A204.1 (cell line): ENCODE results near the gene GPATCH3.
"Not testable (repeated sequence)": the region's sequence is repeated elsewhere in the genome, so short reads cannot be mapped to it uniquely, and the experiment has no call there.

Experiments used
- FAIRE-seq: peaks from 2 replicates; lab custom pipeline; 2012; peaks lifted over from hg19 to GRCh38; lab: Jason Lieb, UNC

Gene GPATCH3

GRCh38 chr1:26863685-26864077 is 36.6 kb downstream of the GPATCH3 start:
- no peak for FAIRE-seq

- FAIRE-seq: peak; percentile 83
These were observed 37.2 kb downstream of the GPATCH3 start, which contains the start of gene SFN for GRCh38 chr1:26862781-26863684. SFN (plus strand) TSS chr1:26863149; CDS start chr1:26863213, 64 bp downstream.

DNA sequence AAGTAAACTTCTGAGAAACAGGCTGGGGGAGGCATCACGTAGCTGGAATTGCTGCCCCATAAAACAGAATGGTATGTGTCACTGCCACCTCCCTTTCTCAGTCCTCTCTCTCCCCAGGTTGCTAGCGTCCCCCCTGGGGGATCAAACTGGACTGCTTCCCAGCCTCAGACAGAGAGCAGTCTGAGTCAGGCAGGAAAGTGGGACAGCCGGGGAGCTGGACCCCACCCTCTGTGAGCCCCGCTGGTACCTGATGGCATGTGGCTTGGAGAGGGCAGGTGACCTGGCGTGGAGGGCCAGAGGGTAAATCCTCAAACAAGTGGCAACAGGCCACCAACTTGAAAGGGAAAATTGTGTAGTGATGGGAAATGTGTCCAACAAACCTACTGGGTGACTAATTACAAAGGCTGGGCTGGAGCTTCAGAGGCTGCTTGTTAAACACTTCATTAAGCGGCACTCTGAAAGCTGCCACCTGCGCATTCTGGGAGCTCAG is 38.3 kb downstream of the GPATCH3 start:
- no peak for FAIRE-seq

DNA sequence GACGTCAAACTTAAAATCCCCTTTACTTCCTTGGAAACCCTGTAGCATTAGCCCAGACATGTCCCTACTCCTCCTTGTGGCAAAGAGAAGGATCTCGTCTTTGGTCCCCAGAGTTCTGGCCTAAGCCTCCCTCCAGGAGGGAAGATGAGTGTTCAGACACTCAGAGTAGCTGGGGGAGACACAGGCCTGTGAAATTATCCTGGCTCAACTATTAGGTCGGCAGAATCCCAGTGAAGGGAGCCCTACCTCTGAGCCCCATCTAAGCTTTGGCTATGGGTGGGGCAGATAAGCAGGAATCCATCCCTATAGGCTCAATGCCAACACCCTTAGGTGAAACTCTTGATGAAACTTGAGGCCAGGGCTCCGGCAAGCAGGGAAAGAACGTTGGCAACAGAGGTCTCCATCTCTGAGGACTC is 39.0 kb downstream of the GPATCH3 start:
- FAIRE-seq: peak; percentile 91

- no peak for FAIRE-seq
These were observed 41.2 kb downstream of the GPATCH3 start for GRCh38 chr1:26858891-26859640.

DNA sequence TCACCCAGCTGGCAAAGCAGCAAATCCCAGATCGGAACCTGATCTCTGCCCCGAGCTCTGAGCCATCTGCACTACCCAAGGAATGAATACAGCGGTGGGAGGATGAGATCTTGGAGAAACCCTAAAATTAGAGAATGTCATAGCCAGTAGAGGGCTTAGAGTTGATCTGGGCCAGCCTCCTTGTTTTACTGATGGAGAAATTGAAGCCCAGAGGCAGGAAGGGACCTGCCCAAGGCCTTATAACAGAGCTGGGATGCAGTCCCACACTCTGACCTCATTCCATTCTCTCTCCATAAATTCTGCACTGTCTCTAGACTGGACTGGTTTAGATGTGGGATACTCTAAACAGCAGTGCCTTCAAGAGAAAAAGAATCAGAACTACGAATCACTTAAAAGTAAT is 42.1 kb downstream of the GPATCH3 start:
- FAIRE-seq: no peak

GRCh38 chr1:26857473-26858060 is 42.7 kb downstream of the GPATCH3 start:
- no peak for FAIRE-seq

DNA sequence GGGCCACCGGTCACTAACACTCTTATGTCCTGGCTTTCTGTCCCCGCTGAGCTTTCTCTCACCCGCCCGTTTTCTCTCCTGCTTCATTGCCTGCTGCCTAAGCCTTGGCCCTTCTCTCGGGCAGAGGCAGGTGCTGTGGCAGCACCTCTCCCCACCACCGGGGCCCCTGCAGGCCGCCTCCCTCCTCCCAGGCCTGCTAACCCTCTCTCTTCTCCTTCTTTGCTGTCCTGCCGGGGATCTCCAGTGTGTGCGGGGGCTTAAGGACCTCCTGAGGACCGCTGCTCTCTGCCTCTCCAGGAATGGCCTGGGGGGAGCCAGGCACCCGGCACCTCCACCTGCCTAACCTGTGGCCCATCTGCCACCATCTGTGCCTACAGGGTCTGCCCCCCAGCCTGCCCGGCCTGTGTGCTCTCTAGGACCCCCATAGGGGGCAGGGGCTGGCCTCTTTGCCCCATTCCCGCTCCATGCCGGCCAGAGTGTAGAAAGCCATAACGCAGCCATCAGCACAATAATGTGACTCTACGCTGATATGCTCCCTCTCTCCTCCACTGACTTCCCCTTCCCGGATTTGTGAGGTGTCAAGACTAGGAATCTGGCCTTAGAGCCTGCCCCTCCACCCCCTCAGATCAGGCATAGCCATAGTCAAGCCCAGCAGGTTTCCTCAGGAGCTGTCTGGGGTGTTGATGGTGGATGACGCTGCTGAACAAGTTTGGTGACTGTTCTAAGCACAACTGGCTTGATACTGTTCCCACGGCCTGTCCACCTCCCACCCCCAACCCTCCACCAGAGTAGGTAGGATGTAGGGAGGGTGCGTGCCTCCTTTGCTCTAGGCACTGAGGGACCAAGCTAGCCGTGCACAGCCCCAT is 43.4 kb downstream of the GPATCH3 start:
- FAIRE-seq: no peak

DNA sequence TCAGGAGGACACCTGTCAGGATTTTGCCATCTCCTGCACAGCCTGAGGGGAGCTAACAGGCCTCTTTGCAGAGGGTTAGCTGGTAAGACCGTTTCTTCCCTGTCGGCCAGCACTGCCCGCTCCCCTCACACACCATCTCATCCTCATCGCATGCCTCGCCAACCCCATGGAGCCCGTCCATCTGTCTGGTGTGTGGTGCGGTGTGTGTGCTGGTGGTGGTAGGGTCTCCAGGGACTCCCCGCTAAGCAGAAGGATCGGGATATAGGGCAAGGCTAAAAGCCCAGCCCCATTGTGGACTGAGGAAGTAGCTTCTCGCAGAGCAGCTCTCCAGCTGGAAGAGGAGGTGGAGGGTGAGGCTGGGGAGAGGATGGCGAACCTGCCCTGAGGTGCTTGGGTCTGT is 44.1 kb downstream of the GPATCH3 start:
- FAIRE-seq: no peak

GRCh38 chr1:26855636-26856035 is 44.6 kb downstream of the GPATCH3 start:
- FAIRE-seq: no peak

- no peak for FAIRE-seq
These were observed 45.4 kb downstream of the GPATCH3 start for GRCh38 chr1:26854906-26855305.

DNA sequence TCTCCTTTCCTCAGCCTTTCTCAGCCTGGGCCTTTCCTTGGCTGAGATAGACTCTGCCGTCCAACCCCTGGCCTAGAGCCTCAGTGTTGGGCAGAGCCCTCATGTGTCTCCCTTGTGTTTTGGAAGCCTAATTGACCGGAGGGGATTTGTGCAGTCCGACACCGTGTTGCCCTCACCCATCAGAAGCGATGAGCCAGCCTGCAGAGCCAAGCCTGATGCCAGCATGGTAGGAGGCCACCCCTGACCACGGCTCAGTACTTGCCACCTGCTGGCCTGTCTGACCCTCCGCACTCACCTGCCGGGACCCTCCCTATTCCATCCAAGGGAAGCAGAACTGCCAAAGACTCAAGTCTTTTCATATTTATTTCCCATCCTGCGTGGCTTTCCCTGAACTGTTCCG is 46.7 kb downstream of the GPATCH3 start:
- FAIRE-seq: no peak

- no peak for FAIRE-seq
These were observed 47.1 kb downstream of the GPATCH3 start for GRCh38 chr1:26853156-26853555.

GRCh38 chr1:26852701-26853100 is 47.6 kb downstream of the GPATCH3 start:
- no peak for FAIRE-seq

GRCh38 chr1:26851106-26851684 is 49.1 kb downstream of the GPATCH3 start:
- FAIRE-seq: no peak

GRCh38 chr1:26848941-26849774 is 51.1 kb downstream of the GPATCH3 start:
- FAIRE-seq: no peak

- FAIRE-seq: no peak
These were observed 51.8 kb downstream of the GPATCH3 start for GRCh38 chr1:26848499-26848898.

DNA sequence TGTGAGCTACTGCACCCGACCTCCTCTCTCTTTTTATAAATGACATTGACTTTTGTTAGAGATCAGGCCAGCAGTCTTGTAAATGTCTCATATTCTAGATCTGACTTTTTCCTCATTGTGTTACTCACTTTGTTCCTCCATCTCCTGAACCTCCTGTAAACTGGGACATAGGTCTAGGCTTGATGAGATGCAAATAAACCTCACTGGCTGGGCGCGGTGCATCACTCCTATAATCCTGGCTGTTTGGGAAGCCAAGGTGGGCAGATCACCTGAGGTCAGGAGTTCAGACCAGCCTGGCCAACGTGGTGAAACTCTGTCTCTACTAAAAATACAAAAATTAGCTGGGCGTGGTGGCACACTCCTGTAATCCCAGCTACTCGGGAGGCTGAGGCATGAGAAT is 52.4 kb downstream of the GPATCH3 start:
- not testable (repeated sequence) for FAIRE-seq

GRCh38 chr1:26844424-26845196 is 55.7 kb downstream of the GPATCH3 start:
- FAIRE-seq: no peak
